Stimulated activated CD8-positive, alpha-beta memory T cell treated with anti-CD3 and anti-CD28 coated beads, Interleukin-7, amount 100 ng/mL, for 48 hours (primary cell): ENCODE results near the gene C2CD3.

ENCODE experiments used
- DNase-seq, 2 donors: peaks; one replicate each; pipeline ENCODE4 v3.0.0-alpha.2; 2020; ENCODE audit warnings: low read depth in 1 of 2; ENCODE audit errors: extremely low read depth in 1 of 2

C2CD3 gene

GRCh38 chr11:74170694-74171629 lies at the start of gene C2CD3, which contains the start of gene PPME1:
Gene C2CD3, minus strand, starts transcription at chr11:74171002. Its CDS starts 210 bp downstream, at chr11:74170792.
Gene PPME1, plus strand, starts transcription at chr11:74171289. Its CDS starts 133 bp downstream, at chr11:74171422.
- DNase-seq: peak; percentile 95 to 96

GRCh38 chr11:74220376-74220775 lies 49.6 kb upstream of the C2CD3 start:
- DNase-seq: no peak

GRCh38 chr11:74212533-74212932 lies 41.7 kb upstream of the C2CD3 start:
- DNase-seq: no peak

GRCh38 chr11:74208507-74208906 lies 37.7 kb upstream of the C2CD3 start:
- DNase-seq: no peak

GRCh38 chr11:74206746-74207145 lies 35.9 kb upstream of the C2CD3 start:
- DNase-seq: no peak

GRCh38 chr11:74205181-74205580 lies 34.4 kb upstream of the C2CD3 start:
- DNase-seq: no peak

GRCh38 chr11:74204701-74205100 lies 33.9 kb upstream of the C2CD3 start:
- no peak for DNase-seq

- DNase-seq: no peak
Observed at GRCh38 chr11:74203966-74204365, 33.2 kb upstream of the C2CD3 start.

GRCh38 chr11:74196781-74197486 lies 26.1 kb upstream of the C2CD3 start:
- DNase-seq: no peak

GRCh38 chr11:74195828-74196227 lies 25.0 kb upstream of the C2CD3 start:
- no peak for DNase-seq

- no peak for DNase-seq
Observed at GRCh38 chr11:74185695-74186094, 14.9 kb upstream of the C2CD3 start.

- no peak for DNase-seq
Observed at GRCh38 chr11:74185285-74185684, 14.5 kb upstream of the C2CD3 start.

- no peak for DNase-seq
Observed at GRCh38 chr11:74182635-74183034, 11.8 kb upstream of the C2CD3 start.

GRCh38 chr11:74179234-74180052 lies 8.6 kb upstream of the C2CD3 start:
- no peak for DNase-seq

- DNase-seq: no peak
Observed at GRCh38 chr11:74175920-74176319, 5.1 kb upstream of the C2CD3 start.

GRCh38 chr11:74171997-74172396 lies 1.2 kb upstream of the C2CD3 start:
- no peak for DNase-seq

GRCh38 chr11:74171630-74171968 lies 797 bp upstream of the C2CD3 start:
- no peak for DNase-seq

- no peak for DNase-seq
Observed at GRCh38 chr11:74169738-74170458, 904 bp downstream of the C2CD3 start.

- no peak for DNase-seq
Observed at GRCh38 chr11:74168838-74169237, 2.0 kb downstream of the C2CD3 start.

GRCh38 chr11:74162681-74163467 lies 7.9 kb downstream of the C2CD3 start:
- no peak for DNase-seq
